HL-60/S4 treated with retinoic acid at 250 ng/mL for 4 days and 3 days (cell line): Measurements from ENCODE around the gene KRTAP20-2.

ENCODE experiments used
- in situ Hi-C: fragments of 300-500 bp; cut with MboI; formaldehyde crosslinking; loops from 2 replicates; pipeline ENCODE4 v1.7.0; 2022; ENCODE audit warnings: low sequenced_read_pairs

Gene KRTAP20-2

GRCh38 chr21:30672985-30673650, 38.1 kb downstream of the KRTAP20-2 start:
- in situ Hi-C loops = no loop called here

- in situ Hi-C loops = no loop called here
Observed at GRCh38 chr21:30674312-30674711, 39.3 kb downstream of the KRTAP20-2 start.

GRCh38 chr21:30676737-30677136, 41.7 kb downstream of the KRTAP20-2 start:
- in situ Hi-C loops = no loop called here

- in situ Hi-C loops = no loop called here
Observed at GRCh38 chr21:30680586-30680985, 45.6 kb downstream of the KRTAP20-2 start.

- in situ Hi-C loops = no loop called here
Observed at GRCh38 chr21:30684506-30684905, 49.5 kb downstream of the KRTAP20-2 start.
